ENCODE results near the gene FEM1A. TPM values are rescaled to one million over a fixed set of nuclear protein-coding genes. Genes with fewer than 3 reads are reported as not detected.

Gene FEM1A
- total and polyA plus RNA-seq, 5 donors from 2014 or later = 2.2 to 11.9 (median 2.9) TPM

- H3K4me3 ChIP-seq (ENCODE audit: low read depth, low read length) = no peak overlapping the region
- H3K27me3 ChIP-seq (ENCODE audit: control insufficient read depth, insufficient read depth, low read length) = no peaks in the 10 kb centered on the region
- H3K27ac ChIP-seq (ENCODE audit: insufficient read depth, low read length, poor library complexity, severe bottlenecking) = no peak overlapping the region
- Mint-ChIP-seq H3K9me3 (peaks cover 0 to 1% (median 0%) of the 10 kb centered on the region in 7 donors), H3K27me3 (peaks cover 35% of the 10 kb centered on the region), H3K4me3 (no peak overlapping the region), H3K4me1 (no peaks in the 10 kb centered on the region), H3K27ac (no peak overlapping the region), H3K36me3 (no peaks in the 10 kb centered on the region)
- DNase-seq = no peak
- no peaks in the 10 kb centered on the region for H3K9me3 ChIP-seq (ENCODE audit: control insufficient read depth in 2 of 2, low read length in 2 of 2)
- H3K4me1 ChIP-seq (ENCODE audit: control insufficient read depth, insufficient read depth, low read length, poor library complexity, severe bottlenecking) = no peaks in the 10 kb centered on the region
- H3K36me3 ChIP-seq (ENCODE audit: control insufficient read depth, insufficient read depth, low read length) = no peaks in the 10 kb centered on the region
- ATAC-seq (ENCODE audit: low read depth in 2 of 2) = no peak
Measured at GRCh38 chr19:4749870-4750590, 41.5 kb upstream of the FEM1A start.

- no peaks in the 10 kb centered on the region for H3K9me3 ChIP-seq (ENCODE audit: control insufficient read depth in 2 of 2, low read length in 2 of 2)
- no peak overlapping the region for H3K27ac ChIP-seq (ENCODE audit: insufficient read depth, low read length, poor library complexity, severe bottlenecking)
- ATAC-seq (ENCODE audit: low read depth in 2 of 2) = no peak
- H3K4me1 ChIP-seq (ENCODE audit: control insufficient read depth, insufficient read depth, low read length, poor library complexity, severe bottlenecking) = peaks cover 2% of the 10 kb centered on the region
- Mint-ChIP-seq H3K36me3 (no peaks in the 10 kb centered on the region), H3K27me3 (peaks cover 27% of the 10 kb centered on the region), H3K4me1 (peaks cover 0 to 3% (median 1%) of the 10 kb centered on the region in 4 donors), H3K9me3 (peaks cover 0 to 1% (median 0%) of the 10 kb centered on the region in 7 donors), H3K27ac (no peak overlapping the region), H3K4me3 (no peak overlapping the region)
- no peaks in the 10 kb centered on the region for H3K27me3 ChIP-seq (ENCODE audit: control insufficient read depth, insufficient read depth, low read length)
- no peak for DNase-seq
- no peaks in the 10 kb centered on the region for H3K36me3 ChIP-seq (ENCODE audit: control insufficient read depth, insufficient read depth, low read length)
- no peak overlapping the region for H3K4me3 ChIP-seq (ENCODE audit: low read depth, low read length)
Measured at GRCh38 chr19:4754248-4754647, 37.3 kb upstream of the FEM1A start.

- Histone ChIP-seq H3K4me1 (ENCODE audit: control insufficient read depth, insufficient read depth, low read length, poor library complexity, severe bottlenecking) (peaks cover 13% of the 10 kb centered on the region), H3K36me3 (ENCODE audit: control insufficient read depth, insufficient read depth, low read length) (no peaks in the 10 kb centered on the region), H3K9me3 (ENCODE audit: control insufficient read depth in 2 of 2, low read length in 2 of 2) (no peaks in the 10 kb centered on the region), H3K27ac (ENCODE audit: insufficient read depth, low read length, poor library complexity, severe bottlenecking) (no peak overlapping the region), H3K4me3 (ENCODE audit: low read depth, low read length) (no peak overlapping the region), H3K27me3 (ENCODE audit: control insufficient read depth, insufficient read depth, low read length) (no peaks in the 10 kb centered on the region)
- no peak overlapping the region for H3K4me3 Mint-ChIP-seq
- peaks cover 21% of the 10 kb centered on the region for H3K27me3 Mint-ChIP-seq
- no peak overlapping the region for H3K27ac Mint-ChIP-seq
- H3K9me3 Mint-ChIP-seq = no peaks in the 10 kb centered on the region
- H3K4me1 Mint-ChIP-seq = peaks cover 3 to 10% (median 4%) of the 10 kb centered on the region in 4 donors
- DNase-seq (no peak), ATAC-seq (ENCODE audit: low read depth in 2 of 2) (no peak)
- no peaks in the 10 kb centered on the region for H3K36me3 Mint-ChIP-seq
Measured at GRCh38 chr19:4755459-4755858, 36.1 kb upstream of the FEM1A start.

GRCh38 chr19:4758082-4758481 lies 33.5 kb upstream of the FEM1A start:
- DNase-seq (no peak), ATAC-seq (ENCODE audit: low read depth in 2 of 2) (no peak)
- no peak overlapping the region for H3K27ac Mint-ChIP-seq
- peaks cover 25% of the 10 kb centered on the region for H3K27me3 Mint-ChIP-seq
- H3K36me3 ChIP-seq (ENCODE audit: control insufficient read depth, insufficient read depth, low read length) = no peaks in the 10 kb centered on the region
- H3K9me3 ChIP-seq (ENCODE audit: control insufficient read depth in 2 of 2, low read length in 2 of 2) = no peaks in the 10 kb centered on the region
- no peaks in the 10 kb centered on the region for H3K9me3 Mint-ChIP-seq
- no peak overlapping the region for H3K27ac ChIP-seq (ENCODE audit: insufficient read depth, low read length, poor library complexity, severe bottlenecking)
- H3K4me3 ChIP-seq (ENCODE audit: low read depth, low read length) = no peak overlapping the region
- H3K36me3 Mint-ChIP-seq = no peaks in the 10 kb centered on the region
- H3K4me1 ChIP-seq (ENCODE audit: control insufficient read depth, insufficient read depth, low read length, poor library complexity, severe bottlenecking) = peaks cover 13% of the 10 kb centered on the region
- H3K4me1 Mint-ChIP-seq = peaks cover 3 to 13% (median 5%) of the 10 kb centered on the region in 4 donors
- H3K27me3 ChIP-seq (ENCODE audit: control insufficient read depth, insufficient read depth, low read length) = peaks cover 3% of the 10 kb centered on the region
- no peak overlapping the region for H3K4me3 Mint-ChIP-seq

GRCh38 chr19:4758659-4759058 lies 32.9 kb upstream of the FEM1A start:
- H3K36me3 ChIP-seq (ENCODE audit: control insufficient read depth, insufficient read depth, low read length) = no peaks in the 10 kb centered on the region
- H3K4me1 ChIP-seq (ENCODE audit: control insufficient read depth, insufficient read depth, low read length, poor library complexity, severe bottlenecking) = peaks cover 13% of the 10 kb centered on the region
- Mint-ChIP-seq H3K27ac (no peak overlapping the region), H3K9me3 (no peaks in the 10 kb centered on the region), H3K4me3 (no peak overlapping the region), H3K36me3 (no peaks in the 10 kb centered on the region), H3K4me1 (peaks cover 3 to 13% (median 5%) of the 10 kb centered on the region in 4 donors), H3K27me3 (peaks cover 25% of the 10 kb centered on the region)
- DNase-seq = no peak
- H3K4me3 ChIP-seq (ENCODE audit: low read depth, low read length) = no peak overlapping the region
- H3K27me3 ChIP-seq (ENCODE audit: control insufficient read depth, insufficient read depth, low read length) = peaks cover 3% of the 10 kb centered on the region
- no peak overlapping the region for H3K27ac ChIP-seq (ENCODE audit: insufficient read depth, low read length, poor library complexity, severe bottlenecking)
- H3K9me3 ChIP-seq (ENCODE audit: control insufficient read depth in 2 of 2, low read length in 2 of 2) = no peaks in the 10 kb centered on the region
- ATAC-seq (ENCODE audit: low read depth in 2 of 2) = no peak

GRCh38 chr19:4759388-4760284 lies 31.9 kb upstream of the FEM1A start:
- DNase-seq (peak; percentile 44 to 68 (median 46)), ATAC-seq (ENCODE audit: low read depth in 2 of 2) (peak; percentile 58 to 70)
- H3K27ac ChIP-seq (ENCODE audit: insufficient read depth, low read length, poor library complexity, severe bottlenecking) = no peak overlapping the region
- H3K27me3 ChIP-seq (ENCODE audit: control insufficient read depth, insufficient read depth, low read length) = peaks cover 3% of the 10 kb centered on the region
- H3K4me1 Mint-ChIP-seq = peaks cover 3 to 13% (median 5%) of the 10 kb centered on the region in 4 donors
- H3K27ac Mint-ChIP-seq = no peak overlapping the region
- H3K27me3 Mint-ChIP-seq = peaks cover 32% of the 10 kb centered on the region
- H3K36me3 Mint-ChIP-seq = no peaks in the 10 kb centered on the region
- H3K4me3 ChIP-seq (ENCODE audit: low read depth, low read length) = peak overlapping the region; percentile 26
- no peaks in the 10 kb centered on the region for H3K36me3 ChIP-seq (ENCODE audit: control insufficient read depth, insufficient read depth, low read length)
- no peaks in the 10 kb centered on the region for H3K9me3 ChIP-seq (ENCODE audit: control insufficient read depth in 2 of 2, low read length in 2 of 2)
- peak overlapping the region in 3 of 4 donors; percentile 15 to 63 (median 60) for H3K4me3 Mint-ChIP-seq
- H3K9me3 Mint-ChIP-seq = no peaks in the 10 kb centered on the region
- peaks cover 13% of the 10 kb centered on the region for H3K4me1 ChIP-seq (ENCODE audit: control insufficient read depth, insufficient read depth, low read length, poor library complexity, severe bottlenecking)

- Histone ChIP-seq H3K36me3 (ENCODE audit: control insufficient read depth, insufficient read depth, low read length) (no peaks in the 10 kb centered on the region), H3K9me3 (ENCODE audit: control insufficient read depth in 2 of 2, low read length in 2 of 2) (no peaks in the 10 kb centered on the region), H3K27ac (ENCODE audit: insufficient read depth, low read length, poor library complexity, severe bottlenecking) (no peak overlapping the region), H3K4me3 (ENCODE audit: low read depth, low read length) (peak overlapping the region; percentile 26), H3K4me1 (ENCODE audit: control insufficient read depth, insufficient read depth, low read length, poor library complexity, severe bottlenecking) (peaks cover 13% of the 10 kb centered on the region), H3K27me3 (ENCODE audit: control insufficient read depth, insufficient read depth, low read length) (peaks cover 3% of the 10 kb centered on the region)
- no peak for DNase-seq
- H3K36me3 Mint-ChIP-seq = no peaks in the 10 kb centered on the region
- H3K4me1 Mint-ChIP-seq = peaks cover 3 to 13% (median 5%) of the 10 kb centered on the region in 4 donors
- peaks cover 34% of the 10 kb centered on the region for H3K27me3 Mint-ChIP-seq
- no peaks in the 10 kb centered on the region for H3K9me3 Mint-ChIP-seq
- no peak for ATAC-seq (ENCODE audit: low read depth in 2 of 2)
- no peak overlapping the region for H3K27ac Mint-ChIP-seq
- H3K4me3 Mint-ChIP-seq = peak overlapping the region in 3 of 4 donors; percentile 60 to 69 (median 63)
Measured at GRCh38 chr19:4760285-4760650, 31.3 kb upstream of the FEM1A start.

All from CD4-positive, CD25-positive, alpha-beta regulatory T cell (primary cell).